ENCODE data around the gene ADRM1.

Gene ADRM1

GRCh38 chr20:62323980-62324906 lies 21.4 kb downstream of the ADRM1 start:
- TF ChIP-seq ZNF565 (CRISPR knock-in tag; conservative IDR thresholded peaks at IDR 0.05; ENCODE audit: low read depth) (no peak), TSHZ2 (CRISPR knock-in tag; IDR thresholded peaks at IDR 0.05) (no peak), BACH2 (CRISPR knock-in tag; IDR thresholded peaks at IDR 0.05; ENCODE audit: borderline replicate concordance) (no peak), GLIS3 (CRISPR knock-in tag; IDR thresholded peaks at IDR 0.05) (no peak), ISL1 (CRISPR knock-in tag; IDR thresholded peaks at IDR 0.05) (no peak), ARNTL (CRISPR knock-in tag; IDR thresholded peaks at IDR 0.05; ENCODE audit: borderline replicate concordance, low read depth) (no peak), ZNF8 (CRISPR knock-in tag; IDR thresholded peaks at IDR 0.05) (no peak), RARB (CRISPR knock-in tag; IDR thresholded peaks at IDR 0.05) (no peak), ZFP3 (CRISPR knock-in tag; IDR thresholded peaks at IDR 0.05) (no peak), SNAI2 (CRISPR knock-in tag; IDR thresholded peaks at IDR 0.05) (no peak), CSDC2 (CRISPR knock-in tag; IDR thresholded peaks at IDR 0.05) (no peak), ZNF70 (CRISPR knock-in tag; IDR thresholded peaks at IDR 0.05) (no peak), ZFP30 (CRISPR knock-in tag; IDR thresholded peaks at IDR 0.05) (no peak), TOX (CRISPR knock-in tag; IDR thresholded peaks at IDR 0.05; ENCODE audit: borderline replicate concordance) (no peak), PPARA (CRISPR knock-in tag; IDR thresholded peaks at IDR 0.05; ENCODE audit: borderline replicate concordance) (no peak), OSR1 (CRISPR knock-in tag; IDR thresholded peaks at IDR 0.05) (no peak)
- TF ChIP-seq, protein P1, sequence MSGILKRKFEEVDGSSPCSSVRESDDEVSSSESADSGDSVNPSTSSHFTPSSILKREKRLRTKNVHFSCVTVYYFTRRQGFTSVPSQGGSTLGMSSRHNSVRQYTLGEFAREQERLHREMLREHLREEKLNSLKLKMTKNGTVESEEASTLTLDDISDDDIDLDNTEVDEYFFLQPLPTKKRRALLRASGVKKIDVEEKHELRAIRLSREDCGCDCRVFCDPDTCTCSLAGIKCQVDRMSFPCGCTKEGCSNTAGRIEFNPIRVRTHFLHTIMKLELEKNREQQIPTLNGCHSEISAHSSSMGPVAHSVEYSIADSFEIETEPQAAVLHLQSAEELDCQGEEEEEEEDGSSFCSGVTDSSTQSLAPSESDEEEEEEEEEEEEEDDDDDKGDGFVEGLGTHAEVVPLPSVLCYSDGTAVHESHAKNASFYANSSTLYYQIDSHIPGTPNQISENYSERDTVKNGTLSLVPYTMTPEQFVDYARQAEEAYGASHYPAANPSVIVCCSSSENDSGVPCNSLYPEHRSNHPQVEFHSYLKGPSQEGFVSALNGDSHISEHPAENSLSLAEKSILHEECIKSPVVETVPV (CRISPR knock-in tag; IDR thresholded peaks at IDR 0.05): no peak
- TF ChIP-seq, protein P2, sequence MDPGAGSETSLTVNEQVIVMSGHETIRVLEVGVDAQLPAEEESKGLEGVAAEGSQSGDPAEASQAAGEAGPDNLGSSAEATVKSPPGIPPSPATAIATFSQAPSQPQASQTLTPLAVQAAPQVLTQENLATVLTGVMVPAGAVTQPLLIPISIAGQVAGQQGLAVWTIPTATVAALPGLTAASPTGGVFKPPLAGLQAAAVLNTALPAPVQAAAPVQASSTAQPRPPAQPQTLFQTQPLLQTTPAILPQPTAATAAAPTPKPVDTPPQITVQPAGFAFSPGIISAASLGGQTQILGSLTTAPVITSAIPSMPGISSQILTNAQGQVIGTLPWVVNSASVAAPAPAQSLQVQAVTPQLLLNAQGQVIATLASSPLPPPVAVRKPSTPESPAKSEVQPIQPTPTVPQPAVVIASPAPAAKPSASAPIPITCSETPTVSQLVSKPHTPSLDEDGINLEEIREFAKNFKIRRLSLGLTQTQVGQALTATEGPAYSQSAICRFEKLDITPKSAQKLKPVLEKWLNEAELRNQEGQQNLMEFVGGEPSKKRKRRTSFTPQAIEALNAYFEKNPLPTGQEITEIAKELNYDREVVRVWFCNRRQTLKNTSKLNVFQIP (CRISPR knock-in tag; IDR thresholded peaks at IDR 0.05; ENCODE audit: borderline replicate concordance, low read depth): no peak
- TF ChIP-seq, protein P3, sequence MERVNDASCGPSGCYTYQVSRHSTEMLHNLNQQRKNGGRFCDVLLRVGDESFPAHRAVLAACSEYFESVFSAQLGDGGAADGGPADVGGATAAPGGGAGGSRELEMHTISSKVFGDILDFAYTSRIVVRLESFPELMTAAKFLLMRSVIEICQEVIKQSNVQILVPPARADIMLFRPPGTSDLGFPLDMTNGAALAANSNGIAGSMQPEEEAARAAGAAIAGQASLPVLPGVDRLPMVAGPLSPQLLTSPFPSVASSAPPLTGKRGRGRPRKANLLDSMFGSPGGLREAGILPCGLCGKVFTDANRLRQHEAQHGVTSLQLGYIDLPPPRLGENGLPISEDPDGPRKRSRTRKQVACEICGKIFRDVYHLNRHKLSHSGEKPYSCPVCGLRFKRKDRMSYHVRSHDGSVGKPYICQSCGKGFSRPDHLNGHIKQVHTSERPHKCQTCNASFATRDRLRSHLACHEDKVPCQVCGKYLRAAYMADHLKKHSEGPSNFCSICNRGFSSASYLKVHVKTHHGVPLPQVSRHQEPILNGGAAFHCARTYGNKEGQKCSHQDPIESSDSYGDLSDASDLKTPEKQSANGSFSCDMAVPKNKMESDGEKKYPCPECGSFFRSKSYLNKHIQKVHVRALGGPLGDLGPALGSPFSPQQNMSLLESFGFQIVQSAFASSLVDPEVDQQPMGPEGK (CRISPR knock-in tag; IDR thresholded peaks at IDR 0.05; ENCODE audit: borderline replicate concordance): no peak
- ATAC-seq: no peak

- TF ChIP-seq ZNF70 (CRISPR knock-in tag; IDR thresholded peaks at IDR 0.05) (no peak), ZFP3 (CRISPR knock-in tag; IDR thresholded peaks at IDR 0.05) (no peak), ARNTL (CRISPR knock-in tag; IDR thresholded peaks at IDR 0.05; ENCODE audit: borderline replicate concordance, low read depth) (no peak), ZNF8 (CRISPR knock-in tag; IDR thresholded peaks at IDR 0.05) (no peak), TCF4 (CRISPR knock-in tag; IDR thresholded peaks at IDR 0.05; ENCODE audit: borderline replicate concordance) (no peak), RARB (CRISPR knock-in tag; IDR thresholded peaks at IDR 0.05) (no peak), PPARA (CRISPR knock-in tag; IDR thresholded peaks at IDR 0.05; ENCODE audit: borderline replicate concordance) (no peak)
- TF ChIP-seq, protein P4, sequence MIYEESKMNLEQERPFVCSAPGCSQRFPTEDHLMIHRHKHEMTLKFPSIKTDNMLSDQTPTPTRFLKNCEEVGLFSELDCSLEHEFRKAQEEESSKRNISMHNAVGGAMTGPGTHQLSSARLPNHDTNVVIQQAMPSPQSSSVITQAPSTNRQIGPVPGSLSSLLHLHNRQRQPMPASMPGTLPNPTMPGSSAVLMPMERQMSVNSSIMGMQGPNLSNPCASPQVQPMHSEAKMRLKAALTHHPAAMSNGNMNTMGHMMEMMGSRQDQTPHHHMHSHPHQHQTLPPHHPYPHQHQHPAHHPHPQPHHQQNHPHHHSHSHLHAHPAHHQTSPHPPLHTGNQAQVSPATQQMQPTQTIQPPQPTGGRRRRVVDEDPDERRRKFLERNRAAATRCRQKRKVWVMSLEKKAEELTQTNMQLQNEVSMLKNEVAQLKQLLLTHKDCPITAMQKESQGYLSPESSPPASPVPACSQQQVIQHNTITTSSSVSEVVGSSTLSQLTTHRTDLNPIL (CRISPR knock-in tag; IDR thresholded peaks at IDR 0.05; ENCODE audit: low read depth): no peak
- no peak for ATAC-seq
Observed at GRCh38 chr20:62325172-62325905, 22.5 kb downstream of the ADRM1 start.

All from SK-N-SH treated with all-trans-retinoic acid at 6 μM for 48 hours (cell line).